ENCODE data around the gene TCN2.

The TCN2 gene

GRCh38 chr22:30602049-30602448 is 4.9 kb upstream of the TCN2 start:
- H3K9me3 ChIP-seq (ENCODE audit: insufficient read depth, low read length, severe bottlenecking), result no peaks in the 10 kb centered on the region
- no peak for DNase-seq
- H3K27ac ChIP-seq (ENCODE audit: low read length), result no peak overlapping the region
- no peaks in the 10 kb centered on the region for H4K20me1 ChIP-seq (ENCODE audit: insufficient read depth, low read length)
- H3K4me2 ChIP-seq (ENCODE audit: insufficient read depth, low read length), result no peak overlapping the region
- H3K27me3 ChIP-seq (ENCODE audit: insufficient read depth, low read length, poor library complexity), result no peaks in the 10 kb centered on the region
- no peaks in the 10 kb centered on the region for H3K36me3 ChIP-seq (ENCODE audit: insufficient read depth, low read length)
- no peak overlapping the region for H2AFZ ChIP-seq (ENCODE audit: low read depth, low read length)
- no peak overlapping the region for H3K9ac ChIP-seq (ENCODE audit: low read depth, low read length)
- no peak for TF ChIP-seq EZH2 (IDR thresholded peaks at IDR 0.05; ENCODE audit: borderline replicate concordance, low read depth, low read length, severe bottlenecking)
- TF ChIP-seq, protein P1, sequence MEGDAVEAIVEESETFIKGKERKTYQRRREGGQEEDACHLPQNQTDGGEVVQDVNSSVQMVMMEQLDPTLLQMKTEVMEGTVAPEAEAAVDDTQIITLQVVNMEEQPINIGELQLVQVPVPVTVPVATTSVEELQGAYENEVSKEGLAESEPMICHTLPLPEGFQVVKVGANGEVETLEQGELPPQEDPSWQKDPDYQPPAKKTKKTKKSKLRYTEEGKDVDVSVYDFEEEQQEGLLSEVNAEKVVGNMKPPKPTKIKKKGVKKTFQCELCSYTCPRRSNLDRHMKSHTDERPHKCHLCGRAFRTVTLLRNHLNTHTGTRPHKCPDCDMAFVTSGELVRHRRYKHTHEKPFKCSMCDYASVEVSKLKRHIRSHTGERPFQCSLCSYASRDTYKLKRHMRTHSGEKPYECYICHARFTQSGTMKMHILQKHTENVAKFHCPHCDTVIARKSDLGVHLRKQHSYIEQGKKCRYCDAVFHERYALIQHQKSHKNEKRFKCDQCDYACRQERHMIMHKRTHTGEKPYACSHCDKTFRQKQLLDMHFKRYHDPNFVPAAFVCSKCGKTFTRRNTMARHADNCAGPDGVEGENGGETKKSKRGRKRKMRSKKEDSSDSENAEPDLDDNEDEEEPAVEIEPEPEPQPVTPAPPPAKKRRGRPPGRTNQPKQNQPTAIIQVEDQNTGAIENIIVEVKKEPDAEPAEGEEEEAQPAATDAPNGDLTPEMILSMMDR (IDR thresholded peaks at IDR 0.05; ENCODE audit: borderline replicate concordance, extremely low read depth, low read length, poor library complexity, severe bottlenecking), result peak; percentile 58
- no peak for ATAC-seq (ENCODE audit: insufficient read depth, low read depth)
- no peak overlapping the region for H3K4me3 ChIP-seq (ENCODE audit: low read depth in 1 of 2, low read length in 2 of 2)
- H3K4me1 ChIP-seq (ENCODE audit: insufficient read depth, low read length), result no peaks in the 10 kb centered on the region
- H3K79me2 ChIP-seq (ENCODE audit: insufficient read depth, low read length), result no peaks in the 10 kb centered on the region

DNA sequence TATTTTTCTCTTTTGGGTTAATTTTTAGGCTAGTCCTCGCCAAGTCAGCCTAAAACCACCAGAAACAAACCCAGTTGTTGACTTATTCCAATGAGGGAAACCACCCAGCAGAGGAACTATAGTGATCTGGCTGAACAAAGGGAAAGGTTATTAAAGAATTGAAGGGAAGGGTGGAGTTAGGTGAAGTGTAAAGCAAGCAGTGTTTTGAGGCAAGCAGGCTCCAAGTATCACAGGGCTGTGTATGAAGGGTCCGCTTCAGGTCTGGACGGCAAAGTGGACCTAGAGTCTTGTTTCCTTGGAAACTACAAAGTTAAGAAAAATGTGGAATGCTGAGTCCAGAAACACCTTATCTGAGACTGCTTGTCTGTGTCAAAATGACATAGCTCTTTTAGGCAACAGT is 3.2 kb upstream of the TCN2 start:
- H2AFZ ChIP-seq (ENCODE audit: low read depth, low read length), result no peak overlapping the region
- ATAC-seq (ENCODE audit: insufficient read depth, low read depth) (no peak), DNase-seq (no peak)
- no peaks in the 10 kb centered on the region for H3K27me3 ChIP-seq (ENCODE audit: insufficient read depth, low read length, poor library complexity)
- no peaks in the 10 kb centered on the region for H3K79me2 ChIP-seq (ENCODE audit: insufficient read depth, low read length)
- no peaks in the 10 kb centered on the region for H3K36me3 ChIP-seq (ENCODE audit: insufficient read depth, low read length)
- H3K4me2 ChIP-seq (ENCODE audit: insufficient read depth, low read length), result no peak overlapping the region
- no peak overlapping the region for H3K4me3 ChIP-seq (ENCODE audit: low read depth in 1 of 2, low read length in 2 of 2)
- H3K9ac ChIP-seq (ENCODE audit: low read depth, low read length), result no peak overlapping the region
- no peaks in the 10 kb centered on the region for H3K9me3 ChIP-seq (ENCODE audit: insufficient read depth, low read length, severe bottlenecking)
- no peaks in the 10 kb centered on the region for H3K4me1 ChIP-seq (ENCODE audit: insufficient read depth, low read length)
- H3K27ac ChIP-seq (ENCODE audit: low read length), result no peak overlapping the region
- no peak for TF ChIP-seq EZH2 (IDR thresholded peaks at IDR 0.05; ENCODE audit: borderline replicate concordance, low read depth, low read length, severe bottlenecking)
- TF ChIP-seq, protein P1 (IDR thresholded peaks at IDR 0.05; ENCODE audit: borderline replicate concordance, extremely low read depth, low read length, poor library complexity, severe bottlenecking), result no peak
- no peaks in the 10 kb centered on the region for H4K20me1 ChIP-seq (ENCODE audit: insufficient read depth, low read length)

GRCh38 chr22:30604723-30605122 is 2.3 kb upstream of the TCN2 start:
- Histone ChIP-seq H3K4me3 (ENCODE audit: low read depth in 1 of 2, low read length in 2 of 2) (no peak overlapping the region), H3K79me2 (ENCODE audit: insufficient read depth, low read length) (no peaks in the 10 kb centered on the region), H3K4me1 (ENCODE audit: insufficient read depth, low read length) (no peaks in the 10 kb centered on the region), H4K20me1 (ENCODE audit: insufficient read depth, low read length) (no peaks in the 10 kb centered on the region), H3K4me2 (ENCODE audit: insufficient read depth, low read length) (no peak overlapping the region), H3K27ac (ENCODE audit: low read length) (no peak overlapping the region), H2AFZ (ENCODE audit: low read depth, low read length) (no peak overlapping the region), H3K9ac (ENCODE audit: low read depth, low read length) (no peak overlapping the region), H3K27me3 (ENCODE audit: insufficient read depth, low read length, poor library complexity) (no peaks in the 10 kb centered on the region), H3K9me3 (ENCODE audit: insufficient read depth, low read length, severe bottlenecking) (no peaks in the 10 kb centered on the region), H3K36me3 (ENCODE audit: insufficient read depth, low read length) (no peaks in the 10 kb centered on the region)
- no peak for ATAC-seq (ENCODE audit: insufficient read depth, low read depth)
- DNase-seq, result no peak
- no peak for TF ChIP-seq EZH2 (IDR thresholded peaks at IDR 0.05; ENCODE audit: borderline replicate concordance, low read depth, low read length, severe bottlenecking)
- TF ChIP-seq, protein P1 (IDR thresholded peaks at IDR 0.05; ENCODE audit: borderline replicate concordance, extremely low read depth, low read length, poor library complexity, severe bottlenecking), result no peak

Measured in DND-41 (cell line).